Left ventricle myocardium inferior (tissue), 1 donor: ENCODE measurements around the gene E2F1. TPM values are rescaled to one million over a fixed set of nuclear protein-coding genes. Genes with fewer than 3 reads are reported as not detected.

Source experiments
- DNase-seq: peaks from one replicate; pipeline ENCODE4 v3.0.0-alpha.2; 2020
- H3K27ac ChIP-seq: fragments of 200-600 bp; replicated peaks from 2 replicates; pipeline ENCODE4 v1.8.0; 2021
- H3K27me3 ChIP-seq: fragments of 200-600 bp; 2 replicates; pipeline ENCODE4 v1.8.0; 2021; ENCODE audit warnings: low read depth
- H3K36me3 ChIP-seq: fragments of 200-600 bp; 2 replicates; pipeline ENCODE4 v1.8.0; 2021
- H3K4me1 ChIP-seq: fragments of 200-600 bp; 2 replicates; pipeline ENCODE4 v1.8.0; 2021
- H3K4me3 ChIP-seq: fragments of 200-600 bp; 2 replicates; pipeline ENCODE4 v1.8.0; 2021; ENCODE audit warnings: mild to moderate bottlenecking, moderate library complexity
- H3K9me3 ChIP-seq: fragments of 200-600 bp; replicated peaks from 2 replicates; pipeline ENCODE4 v1.8.0; 2021
- CTCF ChIP-seq: fragments of 200-600 bp; IDR thresholded peaks from 2 replicates; pipeline ENCODE4 v1.8.0; 2021; ENCODE audit warnings: antibody characterized with exemption, mild to moderate bottlenecking, borderline replicate concordance
- intact Hi-C: fragments of 100-400 bp; cut with micrococcal nuclease; formaldehyde crosslinking; loops from one replicate; pipeline ENCODE4 v1.11.0; 2022
- total RNA-seq: library from RNA; stranded (reverse); fragmentation: NEBNext Ultra II Directional; extraction: Animal tissue kit (Norgen Biotek cat#: 25700); gene quantifications from one replicate; pipeline ENCODE4 v1.2.1, GENCODE V29; 2021
- donor health status: DM: no; HTN: yes; CAD: no; lungs with severe emphysema.

The E2F1 gene
- total RNA-seq, 1 donor from 2014 or later = 1.2 TPM

- peak; percentile 8 for TF ChIP-seq CTCF
- Histone ChIP-seq H3K27me3 (no peaks in the 10 kb centered on the region), H3K36me3 (peaks cover 19% of the 10 kb centered on the region), H3K4me1 (peaks cover 61% of the 10 kb centered on the region), H3K27ac (peak within 1 kb of the TSS; percentile 93), H3K9me3 (no peaks in the 10 kb centered on the region), H3K4me3 (peak within 1 kb of the TSS; percentile 78)
- peak; percentile 88 for DNase-seq
- intact Hi-C loops = no loop called here
Observed at GRCh38 chr20:33674294-33675135, 11.7 kb downstream of the E2F1 start, which contains the start of gene NECAB3. NECAB3 (minus strand) TSS chr20:33674428; CDS start chr20:33674352, 76 bp downstream.

- TF ChIP-seq CTCF = no peak
- H3K36me3 ChIP-seq = peaks cover 28% of the 10 kb centered on the region
- peaks cover 63% of the 10 kb centered on the region for H3K4me1 ChIP-seq
- no peak for DNase-seq
- peak overlapping the region; percentile 78 for H3K4me3 ChIP-seq
- H3K27me3 ChIP-seq = no peaks in the 10 kb centered on the region
- H3K27ac ChIP-seq = peak overlapping the region; percentile 93
- intact Hi-C loops = no loop called here
- H3K9me3 ChIP-seq = no peaks in the 10 kb centered on the region
Observed at GRCh38 chr20:33673410-33674293, 12.5 kb downstream of the E2F1 start.

- no peak for DNase-seq
- H3K36me3 ChIP-seq = peaks cover 30% of the 10 kb centered on the region
- no peaks in the 10 kb centered on the region for H3K9me3 ChIP-seq
- peaks cover 69% of the 10 kb centered on the region for H3K4me1 ChIP-seq
- H3K27ac ChIP-seq = peak overlapping the region; percentile 93
- intact Hi-C loops = no loop called here
- H3K4me3 ChIP-seq = peak overlapping the region; percentile 78
- no peaks in the 10 kb centered on the region for H3K27me3 ChIP-seq
- no peak for TF ChIP-seq CTCF
Observed at GRCh38 chr20:33673114-33673409, 13.1 kb downstream of the E2F1 start.

GRCh38 chr20:33672426-33673113 is 13.6 kb downstream of the E2F1 start:
- Histone ChIP-seq H3K27ac (peak overlapping the region; percentile 93), H3K9me3 (no peaks in the 10 kb centered on the region), H3K36me3 (peaks cover 30% of the 10 kb centered on the region), H3K4me1 (peaks cover 74% of the 10 kb centered on the region), H3K27me3 (no peaks in the 10 kb centered on the region), H3K4me3 (peak overlapping the region; percentile 78)
- TF ChIP-seq CTCF = no peak
- DNase-seq = no peak
- intact Hi-C loops = no loop called here

- TF ChIP-seq CTCF = no peak
- intact Hi-C loops = no loop called here
- H3K4me3 ChIP-seq = no peak overlapping the region
- no peaks in the 10 kb centered on the region for H3K9me3 ChIP-seq
- H3K36me3 ChIP-seq = peaks cover 30% of the 10 kb centered on the region
- H3K4me1 ChIP-seq = peaks cover 82% of the 10 kb centered on the region
- no peak overlapping the region for H3K27ac ChIP-seq
- H3K27me3 ChIP-seq = no peaks in the 10 kb centered on the region
- no peak for DNase-seq
Observed at GRCh38 chr20:33671573-33672288, 14.5 kb downstream of the E2F1 start.
